Calu3 (cell line): ENCODE measurements around the gene BMPER. TPM values are rescaled to one million over a fixed set of nuclear protein-coding genes. Genes with fewer than 3 reads are reported as not detected.

Experiments
- BruUV-seq: library from RNA; stranded (reverse); fragments of 400-500 nt; replicated peaks from 2 replicates; lab custom pipeline; 2021; lab: Mats Ljungman, UMichigan
- CTCF ChIA-PET: fragments of 300-600 bp; sonication (Branson Sonifier 250); formaldehyde crosslinking; loops from one replicate; lab custom pipeline; 2022; ENCODE audit warnings: antibody characterized with exemption; lab: Charles Lee
- DNase-seq: peaks from one replicate; pipeline ENCODE4 v3.0.0; 2022
- H3K27ac Mint-ChIP-seq: one replicate; pipeline ENCODE4 v1.8.0; 2022; ENCODE audit warnings: mixed read lengths; ENCODE audit not compliant: unreplicated experiment
- H3K27me3 Mint-ChIP-seq: one replicate; pipeline ENCODE4 v1.8.0; 2022; ENCODE audit warnings: mixed read lengths; ENCODE audit not compliant: unreplicated experiment
- H3K36me3 Mint-ChIP-seq: one replicate; pipeline ENCODE4 v1.8.0; 2022; ENCODE audit warnings: mild to moderate bottlenecking, moderate library complexity, mixed read lengths; ENCODE audit not compliant: insufficient read depth, unreplicated experiment
- H3K4me1 Mint-ChIP-seq: one replicate; pipeline ENCODE4 v1.8.0; 2022; ENCODE audit warnings: mild to moderate bottlenecking, low read depth, mixed read lengths; ENCODE audit not compliant: unreplicated experiment
- H3K4me3 Mint-ChIP-seq: one replicate; pipeline ENCODE4 v1.8.0; 2022; ENCODE audit warnings: mild to moderate bottlenecking, low read depth, moderate library complexity, mixed read lengths; ENCODE audit not compliant: unreplicated experiment
- H3K9me3 Mint-ChIP-seq: one replicate; pipeline ENCODE4 v1.8.0; 2022; ENCODE audit warnings: low read depth, mixed read lengths; ENCODE audit not compliant: unreplicated experiment
- CTCF ChIP-seq: fragments of 200-600 bp; IDR thresholded peaks from one replicate; pipeline ENCODE4 v1.8.0; 2022; ENCODE audit warnings: antibody characterized with exemption; ENCODE audit not compliant: unreplicated experiment
- intact Hi-C: fragments of 100-400 bp; cut with micrococcal nuclease; formaldehyde crosslinking; loops from one replicate; pipeline ENCODE4 v1.10.0; 2022; ENCODE audit not compliant: unreplicated experiment
- total RNA-seq: library from RNA; stranded (reverse); gene quantifications from 2 replicates; pipeline ENCODE4 v1.2.3, GENCODE V29; 2022

BMPER gene
- total RNA-seq, 1 experiment from 2014 or later = not detected

GRCh38 chr7:33937871-33938270, 32.5 kb downstream of the BMPER start:
- no peaks in the 10 kb centered on the region for H3K4me1 Mint-ChIP-seq
- H3K4me3 Mint-ChIP-seq = no peak overlapping the region
- no peak overlapping the region for H3K27ac Mint-ChIP-seq
- H3K27me3 Mint-ChIP-seq = peaks cover 37% of the 10 kb centered on the region
- intact Hi-C loops = loop anchor here (10.0 kb wide), 1 partner anchor 603 kb away; no protein-coding TSS in a partner anchor
- no peak for TF ChIP-seq CTCF
- no peaks in the 10 kb centered on the region for H3K9me3 Mint-ChIP-seq
- DNase-seq = no peak
- no peaks in the 10 kb centered on the region for H3K36me3 Mint-ChIP-seq
- CTCF ChIA-PET = no interaction called here
- BruUV-seq = no TSS peak

- Mint-ChIP-seq H3K27me3 (peaks cover 37% of the 10 kb centered on the region), H3K4me3 (no peak overlapping the region), H3K27ac (no peak overlapping the region), H3K4me1 (no peaks in the 10 kb centered on the region), H3K9me3 (no peaks in the 10 kb centered on the region), H3K36me3 (no peaks in the 10 kb centered on the region)
- no TSS peak for BruUV-seq
- DNase-seq = no peak
- TF ChIP-seq CTCF = no peak
- intact Hi-C loops = loop anchor here (10.0 kb wide), 1 partner anchor 604 kb away; no protein-coding TSS in a partner anchor
- CTCF ChIA-PET = no interaction called here
These were observed 33.8 kb downstream of the BMPER start for GRCh38 chr7:33939121-33939520.

GRCh38 chr7:33940503-33940902, 35.2 kb downstream of the BMPER start:
- intact Hi-C loops = no loop called here
- TF ChIP-seq CTCF = no peak
- H3K4me3 Mint-ChIP-seq = no peak overlapping the region
- peaks cover 37% of the 10 kb centered on the region for H3K27me3 Mint-ChIP-seq
- no TSS peak for BruUV-seq
- H3K9me3 Mint-ChIP-seq = no peaks in the 10 kb centered on the region
- no peaks in the 10 kb centered on the region for H3K4me1 Mint-ChIP-seq
- CTCF ChIA-PET = no interaction called here
- H3K27ac Mint-ChIP-seq = no peak overlapping the region
- no peak for DNase-seq
- H3K36me3 Mint-ChIP-seq = no peaks in the 10 kb centered on the region

GRCh38 chr7:33941418-33941817, 36.1 kb downstream of the BMPER start:
- Mint-ChIP-seq H3K4me3 (no peak overlapping the region), H3K36me3 (no peaks in the 10 kb centered on the region)
- BruUV-seq = no TSS peak

More at GRCh38 chr7:33941418-33941817, 36.1 kb downstream of the BMPER start:
- Mint-ChIP-seq H3K9me3 (no peaks in the 10 kb centered on the region), H3K27ac (no peak overlapping the region), H3K27me3 (peaks cover 37% of the 10 kb centered on the region), H3K4me1 (no peaks in the 10 kb centered on the region)
- no peak for DNase-seq
- intact Hi-C loops = no loop called here
- CTCF ChIA-PET = interaction anchor here (1.5 kb wide), 1 partner anchor 9 kb away, joined by 7 read pairs; no protein-coding TSS in a partner anchor
- no peak for TF ChIP-seq CTCF
